Measurements from ENCODE around the gene SLC6A20. TPM values are rescaled to one million over a fixed set of nuclear protein-coding genes. Genes with fewer than 3 reads are reported as not detected.

SLC6A20 gene
- total RNA-seq, 2 donors from 2014 or later: not detected

GRCh38 chr3:45748068-45748467, 48.3 kb downstream of the SLC6A20 start:
- no peak for TF ChIP-seq CTCF (IDR thresholded peaks at IDR 0.05)
- H3K4me3 ChIP-seq: no peak overlapping the region
- H3K27me3 ChIP-seq: no peaks in the 10 kb centered on the region
- no peaks in the 10 kb centered on the region for H3K4me1 ChIP-seq
- H3K36me3 ChIP-seq: peaks cover 36% of the 10 kb centered on the region
- H3K27ac ChIP-seq: no peak overlapping the region
- H3K9me3 ChIP-seq: no peaks in the 10 kb centered on the region
- no peak for DNase-seq (ENCODE audit: low spot score)

DNA sequence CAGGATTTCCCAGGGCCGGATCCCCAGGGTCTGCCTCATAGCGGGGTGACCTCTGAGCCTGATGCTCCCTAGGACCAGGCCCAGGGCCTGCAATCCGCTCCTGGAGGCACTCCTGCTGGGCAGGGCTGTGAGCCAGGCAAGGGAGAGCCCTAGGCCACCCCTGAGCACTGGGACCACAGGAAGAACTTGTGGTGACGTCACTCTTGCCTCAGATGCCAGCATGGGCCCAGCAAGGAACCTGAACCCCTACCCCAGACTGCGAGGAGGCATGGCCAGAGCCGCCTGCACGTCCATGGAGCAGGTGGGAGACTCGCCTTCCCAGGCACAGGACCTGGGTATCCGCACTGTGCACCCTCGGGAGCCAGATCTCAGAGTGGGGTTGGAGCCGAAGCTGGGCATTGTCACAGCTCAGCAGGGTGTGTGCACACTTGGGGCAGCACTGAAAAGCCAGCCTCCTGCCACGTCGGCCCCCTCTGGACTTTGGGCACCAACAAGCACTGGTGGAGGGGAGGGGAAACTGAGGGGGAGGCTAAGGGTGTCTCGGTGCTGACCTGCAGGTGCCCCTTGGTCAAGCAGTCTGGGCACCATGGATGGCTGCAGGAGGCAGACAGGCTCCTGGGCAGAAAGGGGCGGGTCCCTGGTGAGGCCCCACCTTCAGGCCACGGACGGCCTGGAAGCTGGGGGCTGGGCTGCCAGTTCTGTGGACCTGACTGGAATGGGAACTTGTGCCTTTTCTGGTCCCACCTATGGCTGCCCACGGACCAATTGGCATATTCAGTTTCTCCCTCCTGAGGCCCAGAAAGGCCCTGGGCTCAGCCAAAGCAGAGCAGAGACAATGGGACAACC, 49.3 kb downstream of the SLC6A20 start:
- no peak for TF ChIP-seq CTCF (IDR thresholded peaks at IDR 0.05)
- no peak for DNase-seq (ENCODE audit: low spot score)
- H3K36me3 ChIP-seq: peaks cover 43% of the 10 kb centered on the region

GRCh38 chr3:45746165-45746776, 50.1 kb downstream of the SLC6A20 start:
- Histone ChIP-seq H3K27me3 (no peaks in the 10 kb centered on the region), H3K4me3 (no peak overlapping the region), H3K36me3 (peaks cover 51% of the 10 kb centered on the region), H3K4me1 (no peaks in the 10 kb centered on the region), H3K27ac (no peak overlapping the region), H3K9me3 (no peaks in the 10 kb centered on the region)
- no peak for TF ChIP-seq CTCF (IDR thresholded peaks at IDR 0.05)
- no peak for DNase-seq (ENCODE audit: low spot score)

More for the DNA sequence above, 49.3 kb downstream of the SLC6A20 start:
- Histone ChIP-seq H3K9me3 (no peaks in the 10 kb centered on the region), H3K27ac (no peak overlapping the region), H3K4me3 (no peak overlapping the region), H3K4me1 (no peaks in the 10 kb centered on the region), H3K27me3 (no peaks in the 10 kb centered on the region)

DNA sequence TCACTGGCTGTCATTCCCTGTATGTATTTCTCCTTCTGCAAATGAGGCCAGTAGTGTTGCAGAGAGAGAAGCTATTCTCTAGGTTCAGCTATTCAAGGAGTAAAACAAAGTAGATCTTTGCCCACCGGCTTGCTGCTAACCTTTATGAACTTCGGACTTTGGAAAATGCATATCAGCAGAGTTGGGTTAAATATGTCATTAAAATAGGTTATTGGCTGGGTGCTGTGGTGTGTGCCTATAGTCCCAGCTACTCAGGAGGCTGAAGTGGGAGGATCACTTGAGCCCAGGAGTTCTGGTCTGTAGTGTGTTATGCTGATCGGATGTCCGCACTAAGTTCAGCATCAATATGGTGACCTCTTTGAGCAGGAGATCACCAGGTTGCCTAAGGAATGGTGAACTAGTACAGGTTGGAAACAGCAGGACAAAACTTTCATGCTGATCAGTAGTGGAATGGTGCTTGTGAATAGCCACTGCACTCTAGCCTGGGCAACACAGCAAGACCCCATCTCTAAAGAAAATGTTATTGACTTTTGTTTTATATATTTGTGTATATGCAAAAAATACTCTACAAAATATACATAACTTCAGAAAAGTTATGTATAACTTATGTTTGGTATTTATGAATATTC, 53.8 kb downstream of the SLC6A20 start:
- H3K9me3 ChIP-seq: no peaks in the 10 kb centered on the region
- DNase-seq (ENCODE audit: low spot score): no peak
- H3K36me3 ChIP-seq: peaks cover 81% of the 10 kb centered on the region
- H3K27me3 ChIP-seq: no peaks in the 10 kb centered on the region
- no peak overlapping the region for H3K27ac ChIP-seq
- no peak for TF ChIP-seq CTCF (IDR thresholded peaks at IDR 0.05)
- H3K4me1 ChIP-seq: no peaks in the 10 kb centered on the region
- H3K4me3 ChIP-seq: no peak overlapping the region

- peaks cover 85% of the 10 kb centered on the region for H3K36me3 ChIP-seq
- no peaks in the 10 kb centered on the region for H3K27me3 ChIP-seq
- no peak for TF ChIP-seq CTCF (IDR thresholded peaks at IDR 0.05)
- no peak overlapping the region for H3K27ac ChIP-seq
- no peak overlapping the region for H3K4me3 ChIP-seq
- no peak for DNase-seq (ENCODE audit: low spot score)
- no peaks in the 10 kb centered on the region for H3K4me1 ChIP-seq
- no peaks in the 10 kb centered on the region for H3K9me3 ChIP-seq
Measured at GRCh38 chr3:45741742-45742460, 54.4 kb downstream of the SLC6A20 start.
